ENCODE data around the gene PCED1B.
"Not testable (repeated sequence)": the region's sequence is repeated elsewhere in the genome, so short reads cannot be mapped to it uniquely, and the experiment has no call there.

Gene PCED1B

DNA sequence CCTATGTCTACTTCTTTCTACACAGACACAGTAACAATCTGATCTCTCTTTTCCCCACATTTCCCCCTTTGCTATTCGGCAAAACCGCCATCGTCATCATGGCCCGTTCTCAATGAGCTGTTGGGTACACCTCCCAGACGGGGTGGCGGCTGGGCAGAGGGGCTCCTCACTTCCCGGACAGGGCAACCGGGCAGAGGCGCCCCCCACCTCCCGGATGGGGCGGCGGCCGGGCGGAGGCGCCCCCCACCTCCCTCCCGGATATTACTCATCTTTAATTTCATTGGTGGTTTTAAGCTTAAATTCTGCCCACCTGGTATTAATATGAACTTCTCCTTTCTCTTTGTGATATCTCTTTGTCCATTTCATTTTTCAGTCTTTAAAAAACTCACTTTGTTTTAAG lies 90.9 kb downstream of the PCED1B start:
- not testable (repeated sequence) for DNase-seq

DNA sequence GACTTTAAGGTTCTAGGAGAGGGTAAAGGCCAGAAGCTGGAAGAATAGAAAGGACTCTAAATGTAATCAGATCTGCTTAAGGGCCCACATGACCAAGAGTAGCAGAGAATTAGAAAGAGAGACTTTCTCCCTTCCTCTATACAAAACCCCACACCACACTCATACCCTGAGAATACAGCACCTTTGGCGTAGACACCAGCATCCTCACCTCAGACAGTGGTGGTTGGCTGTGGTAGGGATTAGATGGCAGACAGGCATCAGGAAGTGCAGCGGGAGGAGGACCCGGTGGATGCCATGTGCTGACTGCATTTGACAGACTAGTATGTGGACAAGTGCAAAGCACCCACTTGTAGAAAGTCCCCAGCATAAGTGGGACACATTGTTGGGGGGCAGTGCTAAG lies 98.6 kb downstream of the PCED1B start:
- no peak for DNase-seq

DNA sequence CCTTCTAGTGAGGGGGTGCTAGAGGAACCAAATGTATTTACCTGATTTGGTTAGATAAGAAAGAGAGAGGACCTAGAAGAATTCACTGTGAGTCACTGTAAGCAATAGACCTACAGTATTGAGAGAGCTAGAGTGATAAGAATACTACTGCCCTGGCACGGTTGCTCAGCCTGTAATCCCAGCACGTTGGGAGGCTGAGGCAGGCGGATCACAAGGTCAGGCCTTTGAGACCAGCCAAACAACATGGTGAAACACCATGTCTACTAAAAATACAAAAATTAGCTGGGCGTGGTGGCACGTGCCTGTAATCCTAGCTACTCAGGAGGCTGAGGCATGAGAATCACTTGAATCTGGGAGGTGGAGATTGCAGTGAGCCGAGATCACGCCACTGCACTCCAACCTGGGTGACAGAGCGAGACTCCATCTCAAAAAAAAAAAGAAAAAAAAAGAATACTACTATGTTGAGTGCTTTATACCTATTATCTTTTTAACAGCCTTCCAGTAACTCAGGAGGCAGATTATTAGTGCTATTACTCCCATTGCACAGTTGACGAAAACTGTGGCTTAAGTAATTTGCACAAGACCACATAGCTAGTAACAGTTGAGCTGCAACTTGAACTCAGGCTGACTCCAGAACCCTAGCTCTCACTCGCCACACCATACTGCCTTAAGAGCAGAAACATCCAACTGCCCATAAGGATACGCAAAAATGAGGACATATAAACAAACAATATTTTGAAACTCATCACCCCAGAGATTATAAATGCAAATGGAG lies 102.9 kb downstream of the PCED1B start:
- DNase-seq, result not testable (repeated sequence)

DNA sequence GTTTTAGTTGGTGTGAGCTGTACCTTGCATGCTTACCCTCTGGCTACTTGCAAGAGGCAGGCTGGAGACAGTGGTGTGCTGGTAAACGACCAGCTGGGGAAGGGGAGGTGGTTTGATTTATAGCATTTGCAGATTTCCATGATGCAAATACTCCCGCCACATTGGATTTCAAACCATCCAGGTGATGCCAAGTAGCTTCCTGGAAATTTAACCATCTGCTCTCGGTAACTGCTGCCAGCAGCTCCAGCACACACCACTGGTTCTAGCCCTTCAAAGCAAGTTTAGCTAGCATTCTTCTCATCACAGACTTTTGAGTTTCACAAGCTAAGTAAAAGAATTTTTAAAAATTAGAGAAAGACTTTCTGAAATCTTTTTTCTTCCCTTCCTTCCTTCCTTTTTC lies 104.8 kb downstream of the PCED1B start:
- no peak for DNase-seq

DNA sequence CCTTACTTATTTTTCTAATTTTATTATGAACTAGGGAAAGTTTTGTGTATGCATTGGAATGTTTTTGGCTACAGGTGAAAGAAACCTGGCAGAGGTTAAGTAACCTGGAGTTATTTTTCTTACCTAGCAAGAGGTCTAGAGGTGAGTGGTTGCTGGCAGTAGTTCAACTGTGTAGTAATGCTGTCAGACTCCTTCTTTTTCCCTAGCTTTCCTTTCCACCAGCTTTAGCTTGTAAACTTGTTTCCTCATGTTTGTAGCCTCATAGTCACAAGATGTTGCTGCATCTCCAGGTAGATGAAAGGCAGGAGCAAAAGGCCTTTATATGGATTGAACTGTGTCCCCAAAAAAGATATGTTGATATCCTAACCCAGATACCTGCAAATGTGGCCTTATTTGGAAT lies 105.4 kb downstream of the PCED1B start:
- DNase-seq, result no peak

DNA sequence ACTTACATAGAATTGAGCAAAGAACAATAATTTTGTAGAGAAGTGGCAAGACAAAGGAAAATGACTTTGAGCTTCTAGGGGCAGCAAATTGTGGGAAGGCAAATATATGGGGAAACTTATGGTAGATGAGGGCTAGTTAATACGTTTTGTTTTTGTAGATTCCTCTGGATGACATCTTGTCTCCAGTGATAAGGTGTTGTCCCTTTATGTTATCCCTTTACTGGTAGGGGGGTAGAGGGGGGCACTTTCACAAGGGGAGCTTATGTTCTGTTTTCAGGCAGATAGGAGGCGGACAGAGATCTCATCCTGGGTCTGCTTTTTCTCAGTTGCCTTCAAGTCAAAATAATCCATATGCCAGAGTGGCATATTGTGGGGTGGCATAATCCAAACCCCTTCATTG lies 106.8 kb downstream of the PCED1B start:
- DNase-seq, result no peak

DNA sequence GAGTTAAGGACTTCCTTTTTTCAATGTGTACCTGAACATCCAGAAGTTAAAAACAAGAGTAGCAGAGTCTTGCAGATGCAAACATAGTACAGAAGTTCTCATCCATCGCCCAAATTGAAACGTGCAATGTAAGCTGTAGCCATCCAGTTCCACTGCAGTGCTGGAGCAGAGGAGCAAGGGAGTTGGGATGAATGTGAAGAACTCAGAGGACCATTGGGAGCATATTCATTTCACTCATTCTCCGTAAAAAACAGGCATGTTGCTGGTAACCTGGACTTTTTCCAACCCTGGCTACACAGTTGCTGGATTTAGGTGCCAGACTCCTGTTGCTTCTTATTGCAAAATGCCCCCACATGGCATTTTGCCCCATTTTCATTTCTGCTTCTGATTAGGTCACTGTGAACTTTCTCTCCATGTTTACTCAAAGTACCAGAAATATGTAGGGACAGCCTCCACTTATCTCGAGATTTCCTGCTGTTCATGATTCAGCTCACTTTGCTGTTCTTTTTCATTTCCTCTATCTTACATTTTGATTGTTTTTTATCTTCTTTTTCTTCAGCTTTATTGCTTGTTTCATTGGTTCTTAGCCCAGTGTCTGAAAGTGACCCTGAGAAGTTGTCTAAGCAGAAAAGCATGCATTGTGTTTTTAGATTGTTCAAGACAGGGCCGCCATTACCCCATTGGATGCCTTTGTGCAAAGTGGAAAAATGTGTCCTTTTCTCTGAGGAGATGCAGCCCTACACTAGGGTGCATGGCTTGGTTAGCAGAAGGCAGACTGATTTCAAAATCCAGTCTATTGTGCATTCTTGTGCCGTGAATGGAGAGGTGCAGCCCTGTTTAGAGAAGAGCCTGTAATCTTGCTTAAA lies 109.4 kb downstream of the PCED1B start:
- no peak for DNase-seq

DNA sequence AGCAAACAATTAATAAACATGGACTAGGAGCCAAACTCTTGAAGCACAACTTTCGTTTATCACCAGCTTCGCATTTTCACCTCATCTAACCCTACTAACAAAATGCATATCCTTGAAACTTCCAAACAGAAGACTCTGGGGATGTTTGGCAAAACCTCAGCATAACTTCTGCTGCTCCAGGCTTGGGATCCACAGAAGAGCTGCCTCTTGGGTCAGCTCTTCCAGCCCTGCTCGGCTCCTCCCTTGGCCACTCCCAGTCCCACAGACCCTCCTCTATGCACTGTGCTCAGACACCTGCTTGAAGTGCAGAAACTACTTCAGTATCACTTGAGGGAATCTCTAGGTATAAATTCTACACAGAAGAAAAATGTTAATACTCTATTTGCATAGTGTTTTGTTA lies 110.3 kb downstream of the PCED1B start:
- no peak for DNase-seq

DNA sequence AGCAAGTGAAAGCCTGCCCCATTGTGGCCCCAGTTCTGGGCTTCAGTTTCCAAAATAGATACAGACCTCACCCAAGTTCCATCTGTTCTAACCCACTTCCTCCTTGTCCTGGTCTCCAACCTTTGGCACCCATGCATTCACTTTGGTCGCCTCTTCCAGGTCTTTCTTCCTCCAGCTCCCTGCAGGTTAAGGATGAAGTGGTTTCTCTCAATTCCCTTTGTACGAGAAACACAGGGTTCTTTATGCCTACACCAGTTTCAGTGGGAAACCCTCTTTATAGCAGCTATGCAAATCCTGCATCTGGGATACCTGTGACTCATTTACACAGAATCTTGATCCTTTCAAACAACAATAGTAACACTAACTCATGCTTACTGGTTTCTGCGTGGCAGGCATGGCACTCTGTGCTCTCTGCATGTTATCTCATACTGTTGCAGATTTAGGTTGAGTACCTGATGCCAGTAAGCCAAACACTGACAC lies 110.9 kb downstream of the PCED1B start:
- DNase-seq, result no peak

DNA sequence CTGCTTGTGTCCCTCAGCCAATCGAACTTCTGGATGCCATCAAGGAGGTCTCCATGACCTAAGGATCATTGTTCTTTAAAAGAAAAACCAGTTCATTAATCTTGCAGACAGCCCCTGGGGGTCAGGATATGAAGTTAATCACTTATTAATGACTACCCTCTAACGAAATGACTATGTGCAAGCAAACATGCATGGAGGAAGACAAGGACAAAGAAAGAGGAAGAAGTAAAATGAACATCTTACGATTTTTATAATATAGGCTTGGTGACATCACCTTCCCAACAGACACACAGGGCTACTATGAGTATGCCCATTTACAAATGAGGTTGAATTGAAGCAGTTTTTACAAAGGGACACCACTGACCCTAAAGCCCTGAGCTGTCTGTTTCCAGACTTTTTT lies 111.5 kb downstream of the PCED1B start:
- DNase-seq, result no peak

DNA sequence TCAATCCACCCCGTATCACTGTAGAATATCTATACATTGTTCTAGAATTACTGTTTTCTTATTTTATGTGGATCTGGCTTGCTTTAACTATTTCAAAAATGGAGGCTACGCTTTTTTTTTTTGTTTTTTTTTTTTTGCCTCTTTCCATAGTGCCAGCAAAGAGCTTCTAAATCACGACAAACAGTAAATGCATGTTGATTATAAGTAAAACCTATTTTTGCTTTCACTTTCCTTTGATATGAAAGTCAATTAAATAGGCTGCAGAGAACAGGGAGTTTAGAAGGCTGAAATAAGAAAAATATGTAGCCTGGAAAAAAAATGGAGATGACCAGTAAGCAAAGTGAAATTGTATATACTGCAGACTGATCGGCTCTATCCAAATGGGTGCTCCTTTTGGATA lies 112.6 kb downstream of the PCED1B start:
- no peak for DNase-seq

DNA sequence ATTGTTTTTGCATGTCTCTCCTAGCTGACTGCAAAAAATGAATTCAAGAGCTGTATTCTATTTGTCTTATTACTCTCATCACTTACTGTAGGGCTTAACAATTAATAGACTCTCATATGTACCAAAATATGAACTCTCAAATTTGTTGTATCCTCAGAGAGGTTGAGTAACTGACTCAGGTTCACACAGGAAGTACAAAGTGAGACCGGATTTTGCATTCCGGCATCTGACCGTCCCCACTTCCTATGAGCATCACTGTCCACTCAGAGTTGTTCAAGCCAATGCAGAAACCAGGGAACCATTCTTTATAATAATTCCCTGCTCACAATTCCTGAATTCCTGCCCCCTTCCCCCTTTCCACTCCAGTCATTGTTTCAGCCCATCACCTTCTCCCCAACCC lies 113.6 kb downstream of the PCED1B start:
- DNase-seq, result peak; percentile 45

DNA sequence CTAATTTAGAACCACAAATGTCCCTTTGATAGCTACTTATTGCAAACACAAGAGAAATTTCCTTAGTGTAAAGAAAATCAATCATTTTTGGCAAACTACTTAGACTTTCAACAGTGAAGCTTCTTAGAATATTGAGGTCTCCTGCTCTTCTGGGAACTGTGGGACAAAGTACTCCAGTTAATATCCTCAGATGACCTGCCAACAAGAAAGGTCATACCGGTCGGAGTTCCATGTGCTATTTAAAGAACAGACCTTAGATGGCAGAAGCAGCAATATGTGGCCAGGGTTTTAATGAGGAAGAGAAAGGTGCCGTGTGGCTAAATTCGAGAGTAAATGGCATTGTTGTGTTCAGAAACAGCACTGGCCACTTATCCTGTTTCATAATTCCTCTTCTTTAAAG lies 115.1 kb downstream of the PCED1B start:
- DNase-seq, result no peak

DNA sequence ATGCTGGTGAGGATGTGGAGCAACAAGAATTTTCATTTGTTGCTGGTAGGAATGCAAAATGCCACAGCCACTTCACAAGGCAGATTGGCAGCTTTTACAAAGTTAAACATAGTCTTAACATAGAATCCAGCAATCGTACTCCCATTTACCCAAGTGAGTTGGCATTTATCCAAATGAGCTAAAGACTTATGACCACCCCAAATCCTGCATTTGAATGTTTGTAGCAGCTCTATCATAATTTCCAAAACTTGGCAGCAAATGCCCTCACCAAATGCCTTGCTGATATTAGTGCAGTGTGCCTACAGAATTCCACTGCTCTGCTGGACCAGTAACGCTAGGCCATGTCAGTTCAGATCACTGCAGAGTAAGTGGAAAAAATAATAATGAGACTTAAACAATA lies 121.0 kb downstream of the PCED1B start:
- DNase-seq, result no peak

DNA sequence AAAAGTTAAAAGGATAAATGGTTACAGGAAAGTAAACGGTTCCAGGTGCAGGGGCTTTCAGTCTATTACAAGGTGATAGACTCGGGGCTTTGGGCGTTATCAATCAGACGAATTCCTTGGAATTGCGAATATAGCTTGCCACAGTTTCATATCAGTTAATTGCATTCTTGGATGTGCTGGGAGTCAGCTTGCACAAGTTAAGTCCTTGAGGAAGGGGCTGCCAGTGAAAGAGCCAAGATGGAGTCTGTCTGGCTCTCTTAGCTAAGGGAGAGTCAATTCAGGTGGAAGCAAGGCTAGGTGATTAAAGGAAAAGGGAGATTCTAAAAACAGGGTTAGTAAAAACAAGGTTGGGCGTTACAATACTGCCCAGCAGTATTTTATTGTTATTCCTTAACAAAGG lies 121.8 kb downstream of the PCED1B start:
- DNase-seq, result not testable (repeated sequence)

DNA sequence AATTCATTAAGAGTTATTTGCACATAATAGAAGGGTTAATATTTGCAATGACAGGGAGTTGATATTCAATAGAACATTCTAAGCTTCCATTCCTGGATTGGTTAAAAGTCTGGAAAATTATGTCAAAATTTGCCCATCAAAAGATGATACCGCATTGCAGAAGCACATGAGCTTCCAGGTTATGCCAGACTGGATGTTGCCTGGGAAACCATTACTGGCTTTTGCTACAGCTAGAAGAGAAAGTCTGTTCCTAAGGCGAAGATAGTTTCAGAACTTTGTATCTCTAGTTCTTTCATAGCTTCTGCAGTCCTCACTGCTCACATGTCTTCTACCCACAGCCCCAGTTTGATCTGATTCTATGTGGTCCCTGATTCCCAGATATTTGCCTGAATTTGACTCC lies 122.8 kb downstream of the PCED1B start:
- DNase-seq, result no peak

DNA sequence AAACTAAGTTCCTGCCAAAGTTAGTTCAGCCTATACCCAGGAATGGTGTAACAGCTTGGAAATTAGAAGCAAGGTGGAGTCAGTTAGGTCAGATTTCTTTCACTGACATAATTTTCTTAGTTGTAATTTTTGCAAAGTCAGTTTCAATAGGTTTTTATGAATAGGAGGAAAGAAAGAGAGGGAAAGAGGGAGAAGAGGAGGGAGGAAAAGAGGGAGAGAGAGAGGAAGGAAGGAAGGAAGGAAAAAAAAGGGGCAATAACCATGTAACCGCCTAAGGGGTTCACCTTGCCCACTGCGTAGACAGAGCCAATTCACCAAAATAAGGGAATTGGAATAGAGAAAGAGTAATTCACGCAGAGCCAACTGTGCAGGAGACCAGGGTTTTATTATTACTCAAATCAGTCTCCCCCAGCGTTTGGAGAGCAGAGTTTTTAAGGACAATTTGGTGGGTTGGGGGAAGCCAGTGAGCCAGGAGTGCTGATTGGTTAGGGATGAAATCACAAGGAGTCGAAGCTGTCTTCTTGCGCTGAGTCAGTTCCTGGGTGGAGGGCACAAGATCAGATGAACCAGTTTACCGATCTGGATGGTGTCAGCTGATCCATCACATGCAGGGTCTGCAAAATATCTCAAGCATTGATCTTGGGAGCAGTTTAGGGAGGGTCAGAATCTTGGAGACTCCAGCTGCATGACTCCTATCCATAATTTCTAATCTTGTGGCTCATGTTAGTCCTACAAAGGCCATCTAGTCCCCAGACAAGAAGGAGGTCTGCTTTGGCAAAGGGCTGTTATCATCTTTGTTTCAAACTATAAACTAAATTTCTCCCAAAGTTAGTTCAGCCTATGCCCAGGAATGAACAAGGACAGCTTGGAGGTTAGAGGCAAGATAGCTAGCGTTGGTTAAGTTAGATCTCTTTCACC lies 126.4 kb downstream of the PCED1B start:
- no peak for DNase-seq

DNA sequence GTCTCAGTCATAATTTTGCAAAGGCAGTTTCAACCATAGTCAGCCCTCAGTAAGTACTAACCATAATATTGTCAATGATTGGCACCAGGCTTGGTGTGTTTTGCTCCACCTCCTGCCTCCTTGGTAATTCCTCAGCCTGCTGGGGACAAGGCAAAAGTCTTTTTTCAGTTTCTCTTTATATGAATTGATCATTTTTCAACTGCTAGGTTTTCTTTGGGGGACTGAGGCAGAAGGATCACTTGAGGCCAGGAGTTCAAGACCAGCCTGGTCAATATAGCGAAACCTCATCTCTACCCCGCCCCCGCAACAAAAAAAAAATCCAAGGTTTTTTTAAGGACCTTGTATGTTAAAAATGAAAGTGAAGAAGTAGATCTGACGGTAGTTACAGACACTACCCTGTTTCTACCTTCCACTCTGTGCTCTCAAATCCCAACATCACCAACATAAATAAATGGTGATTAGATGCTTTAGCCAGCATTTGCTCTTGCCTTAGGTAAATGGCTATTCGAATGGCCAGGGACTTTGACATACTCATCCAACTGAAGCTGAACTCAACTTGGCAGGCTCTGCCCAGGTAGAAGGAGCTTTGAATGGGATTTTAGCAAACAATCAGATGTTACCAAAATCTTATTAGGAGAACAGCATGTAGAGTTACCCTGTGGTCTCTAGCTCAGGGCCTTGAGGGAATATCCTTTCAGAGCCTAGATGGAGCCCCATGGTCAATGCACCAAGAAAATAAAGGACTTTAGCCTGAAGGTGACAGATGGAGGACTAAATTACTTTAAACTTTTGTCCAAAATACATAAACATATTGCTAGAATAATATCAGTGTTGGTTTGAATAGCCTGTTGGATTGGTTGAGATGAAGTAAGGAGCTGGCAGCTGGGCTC lies 127.3 kb downstream of the PCED1B start:
- DNase-seq, result no peak

DNA sequence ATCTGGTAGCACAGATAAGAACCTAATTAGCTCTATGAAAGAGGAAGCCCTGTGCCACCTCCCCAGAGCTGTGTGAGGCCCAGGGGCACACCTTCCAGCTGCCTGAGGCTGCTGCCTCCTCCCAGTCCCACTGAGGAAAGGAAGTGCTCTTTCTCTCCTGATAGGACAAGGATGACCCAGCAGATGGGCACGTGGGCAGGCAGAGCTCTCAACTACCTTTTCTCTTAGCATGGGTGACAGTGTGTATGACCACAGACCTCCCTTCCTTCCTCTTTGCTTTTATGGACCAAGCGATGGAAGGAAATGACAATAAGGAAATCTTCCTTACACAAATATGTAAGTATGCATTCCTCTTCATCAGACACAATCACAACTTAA lies 127.9 kb downstream of the PCED1B start:
- peak; percentile 60 for DNase-seq

DNA sequence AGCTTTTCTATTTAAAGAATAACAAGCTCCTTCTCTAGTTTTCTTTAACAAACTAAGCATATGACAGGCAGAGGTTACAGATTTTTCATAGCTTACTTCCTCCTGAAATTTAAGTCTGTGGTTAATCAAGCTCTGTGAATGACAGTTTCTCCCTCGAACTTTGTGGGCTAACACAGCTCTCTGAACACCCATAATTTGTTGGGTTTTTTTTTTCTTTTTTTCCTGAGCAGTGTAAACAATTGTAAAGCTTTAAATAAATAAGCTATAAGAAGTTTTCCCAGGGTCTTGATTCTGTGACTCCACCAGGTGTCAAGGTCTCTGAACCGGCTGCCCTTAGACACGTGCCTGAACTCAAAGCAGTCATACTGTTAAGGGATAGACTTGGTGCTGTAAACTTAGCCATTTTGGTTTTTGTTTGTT lies 128.4 kb downstream of the PCED1B start:
- DNase-seq, result peak; percentile 48

DNA sequence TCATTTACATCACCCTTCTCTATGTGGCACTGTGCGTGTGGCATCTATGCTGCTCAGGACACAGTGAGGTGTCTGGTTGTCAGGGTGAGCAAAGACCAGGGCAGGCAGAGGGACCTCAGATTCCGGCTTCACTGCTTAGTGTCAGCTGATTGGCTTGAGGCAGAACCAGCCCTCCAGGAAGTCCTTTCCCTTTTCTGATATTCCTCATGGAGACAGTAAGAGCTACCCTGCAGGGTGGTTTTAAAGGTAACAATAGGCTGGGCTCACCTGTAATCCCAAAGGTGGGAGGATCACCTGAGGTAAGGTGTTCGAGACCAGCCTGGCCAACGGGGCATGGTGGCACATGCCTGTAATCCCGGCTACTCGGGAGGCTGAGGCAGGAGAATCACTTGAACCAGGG lies 129.6 kb downstream of the PCED1B start:
- DNase-seq, result no peak

DNA sequence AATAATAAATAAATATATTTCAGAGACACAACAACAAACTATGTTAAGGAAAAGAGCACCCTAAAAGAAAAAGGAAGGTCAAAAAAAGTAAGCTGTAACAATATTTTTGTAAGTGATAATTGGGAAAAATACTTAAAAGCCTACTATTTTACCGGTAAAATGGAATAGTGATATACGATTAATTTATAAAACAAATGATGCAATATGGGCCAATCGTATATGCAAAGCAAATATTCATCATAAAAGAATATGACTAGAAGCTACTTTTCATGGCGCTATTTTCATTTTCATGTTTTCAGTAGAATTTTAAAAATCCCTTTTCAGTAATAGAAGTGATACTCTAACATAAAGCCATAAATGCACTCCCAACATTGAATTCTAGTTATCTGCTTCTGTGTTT lies 131.4 kb downstream of the PCED1B start:
- no peak for DNase-seq

All from CD4-positive, alpha-beta T cell treated with Interleukin-12 subunit alpha and Interleukin-12 subunit beta, for 1 hour (primary cell).